ENCODE measurements around the gene AGPAT4.
"Not testable (repeated sequence)": the region's sequence is repeated elsewhere in the genome, so short reads cannot be mapped to it uniquely, and the experiment has no call there.

Gene AGPAT4

DNA sequence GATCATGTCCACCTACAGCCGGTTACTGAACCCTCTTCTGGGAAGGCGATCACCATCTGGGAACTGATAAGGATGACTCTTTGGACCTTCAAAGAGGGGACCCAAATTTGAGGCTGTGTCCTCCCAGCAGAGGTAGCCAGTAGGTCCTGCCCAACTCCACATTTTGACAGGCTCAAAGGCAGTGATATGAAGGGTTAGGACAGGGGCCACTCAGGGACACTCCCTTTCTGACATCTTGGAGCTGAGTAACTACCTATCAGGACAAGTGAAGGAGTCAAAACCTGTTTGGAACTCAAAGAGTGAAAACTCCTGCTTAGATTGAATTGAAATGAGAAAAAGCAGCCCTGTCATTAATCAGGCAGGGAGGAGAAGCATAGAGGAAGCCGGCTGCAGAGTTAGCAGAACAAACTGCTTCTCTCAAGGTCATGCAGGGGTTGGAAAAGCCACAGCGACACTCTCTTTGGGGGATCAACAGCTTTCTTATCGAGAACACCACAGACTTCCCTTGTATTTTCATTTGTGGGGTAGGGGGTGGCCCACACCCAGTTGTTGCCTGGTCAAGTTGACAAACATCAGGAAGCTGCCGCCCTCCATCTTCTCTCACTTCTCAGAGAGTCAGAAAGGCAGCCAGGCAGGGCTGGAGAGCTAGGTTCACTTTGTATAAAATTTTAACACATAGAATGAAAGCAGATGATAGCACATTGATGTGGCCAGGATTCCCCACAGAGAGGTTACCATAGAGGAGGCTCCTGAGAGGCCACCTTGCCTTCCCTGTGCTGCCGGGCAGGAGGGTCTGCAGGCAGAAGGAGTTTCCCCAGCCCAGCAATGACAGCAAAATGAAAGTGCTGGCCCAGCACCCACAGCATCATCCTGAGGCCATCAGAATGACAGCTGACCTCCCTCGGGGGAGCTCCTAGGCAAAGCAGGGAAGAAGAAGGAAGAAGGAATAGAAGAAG is 47.6 kb downstream of the AGPAT4 start:
- DNase-seq, result no peak

GRCh38 chr6:161225681-161226008 is 48.2 kb downstream of the AGPAT4 start:
- DNase-seq, result no peak

DNA sequence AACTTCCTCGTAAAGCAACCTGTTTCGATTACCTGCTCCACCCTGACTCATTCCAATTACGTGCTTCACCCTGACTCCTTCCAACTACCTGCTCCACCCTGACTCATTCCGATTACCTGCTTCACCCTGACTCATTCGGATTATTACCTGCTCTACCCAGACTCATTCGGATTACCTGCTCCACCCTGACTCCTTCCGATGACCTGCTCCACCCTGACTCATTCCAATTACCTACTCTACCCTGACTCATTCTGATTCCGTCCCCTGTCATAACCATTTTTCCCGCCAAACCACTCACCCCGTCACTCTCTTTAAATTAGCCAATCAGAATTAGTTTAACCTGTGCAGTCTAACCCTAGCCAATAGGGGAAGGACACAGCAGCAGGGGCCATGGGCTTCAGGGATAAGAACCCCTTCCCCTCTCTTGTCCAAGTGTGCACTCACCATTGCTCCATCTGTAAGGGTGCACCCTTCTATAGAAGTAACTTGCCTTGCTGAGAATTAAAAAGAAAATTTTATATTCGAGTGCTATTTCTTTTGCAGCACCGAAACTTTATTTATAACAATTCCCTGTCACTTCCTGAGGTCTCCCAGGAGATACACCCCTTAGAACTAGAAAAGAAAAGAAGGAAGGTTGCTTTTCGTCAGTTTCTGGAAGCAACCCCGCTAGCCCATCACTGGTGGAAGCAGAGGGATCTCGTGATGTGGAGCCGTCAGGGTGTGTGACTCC is 48.7 kb downstream of the AGPAT4 start:
- DNase-seq, result not testable (repeated sequence)

DNA sequence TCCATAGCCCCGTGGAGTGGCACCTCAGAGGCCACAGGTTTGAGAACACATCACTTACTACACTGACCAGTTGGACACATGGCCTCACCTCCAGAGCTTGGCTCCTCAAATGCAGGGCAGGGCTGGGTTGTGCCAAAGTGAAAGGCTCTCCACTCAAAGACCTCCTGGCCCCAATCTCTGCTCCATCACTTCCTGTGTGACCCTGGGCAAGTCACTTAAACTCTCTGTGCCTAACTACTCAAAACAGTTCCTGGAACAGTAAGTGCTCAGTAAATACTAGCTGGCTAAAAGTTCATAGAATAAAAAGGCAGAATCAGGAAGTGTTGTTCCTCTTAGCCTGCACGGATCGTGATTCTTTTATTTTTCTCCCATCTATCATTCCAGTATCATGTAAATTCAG is 50.2 kb downstream of the AGPAT4 start:
- DNase-seq, result no peak

GRCh38 chr6:161222706-161223234 is 51.1 kb downstream of the AGPAT4 start:
- no peak for DNase-seq

- DNase-seq, result no peak
Measured at GRCh38 chr6:161220346-161220745, 53.5 kb downstream of the AGPAT4 start.

DNA sequence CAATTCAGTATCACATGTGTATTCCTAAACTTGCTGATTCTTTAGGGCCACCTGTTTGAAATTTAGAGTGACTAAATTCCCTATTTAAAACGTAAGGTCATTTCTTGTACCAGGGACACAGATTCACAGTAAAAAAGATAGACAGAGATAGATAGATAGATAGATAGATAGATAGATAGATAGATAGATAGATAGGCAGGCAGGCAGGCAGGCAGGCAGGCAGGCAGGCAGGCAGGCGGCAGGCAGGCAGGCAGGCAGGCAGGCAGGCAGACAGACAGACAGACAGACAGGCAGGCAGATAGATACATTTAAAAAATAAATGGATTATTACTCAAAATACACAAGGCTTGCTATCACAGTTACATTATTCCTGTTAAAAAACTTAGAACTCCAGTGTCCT is 54.2 kb downstream of the AGPAT4 start:
- DNase-seq, result no peak

DNA sequence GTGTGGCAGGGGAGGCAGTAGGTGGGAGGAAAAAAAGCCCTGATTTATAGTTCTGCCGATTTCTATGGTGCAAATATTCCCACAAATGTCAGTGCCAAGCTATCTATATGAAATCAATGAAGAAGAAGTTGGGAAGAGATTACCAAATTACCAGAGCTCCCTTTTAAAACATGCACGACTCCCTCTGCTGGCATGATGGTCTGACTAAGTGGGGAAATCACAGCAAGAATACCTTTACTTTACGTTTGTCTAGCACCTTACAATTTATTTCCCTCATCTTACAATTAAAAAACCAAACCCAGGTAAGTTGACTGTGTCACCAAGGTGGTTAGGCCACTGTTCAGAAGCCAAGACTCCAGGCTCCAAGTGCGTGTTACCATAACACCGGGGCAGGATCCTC is 55.6 kb downstream of the AGPAT4 start:
- DNase-seq, result no peak

GRCh38 chr6:161217628-161218027 is 56.2 kb downstream of the AGPAT4 start:
- DNase-seq, result no peak

DNA sequence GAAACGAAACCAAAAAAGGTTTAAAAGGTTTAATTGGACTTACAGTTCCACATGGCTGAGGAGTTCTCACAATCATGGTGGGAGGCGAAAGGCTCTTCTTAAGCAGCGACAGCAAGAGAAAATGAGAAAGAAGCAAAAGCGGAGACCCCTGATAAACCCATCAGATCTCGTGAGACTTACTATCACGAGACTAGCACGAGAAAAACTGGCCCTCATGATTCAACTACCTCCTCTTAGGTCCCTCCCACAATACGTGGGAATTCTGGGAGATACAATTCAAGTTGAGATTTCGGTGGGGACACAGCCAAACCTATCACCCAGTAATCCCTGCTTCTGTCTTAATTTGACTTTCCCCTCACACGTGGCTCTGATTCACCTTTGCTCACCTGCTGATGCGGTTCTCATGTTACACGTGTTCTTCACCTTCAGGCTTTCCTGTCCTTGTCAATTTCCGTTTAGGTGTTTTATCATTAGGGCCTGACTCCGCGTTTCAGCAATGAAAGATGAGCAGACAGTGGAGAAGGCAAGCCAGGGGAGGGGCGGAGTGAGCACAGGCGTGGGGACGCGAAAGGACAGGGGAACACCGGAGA is 57.1 kb downstream of the AGPAT4 start:
- no peak for DNase-seq

GRCh38 chr6:161215876-161216615 is 57.8 kb downstream of the AGPAT4 start:
- no peak for DNase-seq

DNA sequence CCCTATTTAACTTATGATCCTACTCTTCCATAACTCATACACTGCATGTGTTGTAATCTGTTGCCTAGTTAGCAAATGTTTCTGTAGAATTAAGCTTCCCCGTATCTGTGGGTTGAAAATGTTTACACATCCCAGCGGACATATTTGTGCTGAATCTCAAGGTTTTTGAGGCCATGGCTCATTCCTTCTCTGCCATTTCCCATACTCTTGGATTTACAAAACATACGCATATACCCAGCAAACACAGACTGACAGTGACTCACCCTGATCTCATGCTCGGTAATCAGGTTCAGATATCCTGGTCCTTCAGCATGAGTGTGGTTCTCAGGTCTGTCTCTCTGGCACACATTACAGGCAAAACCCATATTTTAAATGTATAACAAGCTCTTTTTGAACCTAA is 58.7 kb downstream of the AGPAT4 start:
- no peak for DNase-seq

DNA sequence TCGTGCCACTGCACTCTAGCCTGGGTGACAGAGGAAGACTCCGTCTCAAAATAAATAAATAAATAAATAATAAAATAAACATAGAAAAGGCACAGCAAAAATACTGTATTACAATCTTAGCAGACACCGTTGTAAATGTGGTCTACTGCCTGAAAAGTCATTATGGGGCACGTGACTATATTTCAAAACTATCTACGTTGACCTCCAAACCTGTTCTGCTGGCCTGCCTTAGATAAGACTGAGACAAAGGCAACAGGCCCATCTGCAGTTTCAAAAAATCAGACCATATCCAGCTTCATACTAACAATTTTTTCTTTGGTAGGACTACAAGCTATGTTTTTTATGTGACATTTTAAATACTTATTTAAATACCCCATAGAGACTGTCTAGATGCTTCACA is 59.1 kb downstream of the AGPAT4 start:
- DNase-seq, result no peak

DNA sequence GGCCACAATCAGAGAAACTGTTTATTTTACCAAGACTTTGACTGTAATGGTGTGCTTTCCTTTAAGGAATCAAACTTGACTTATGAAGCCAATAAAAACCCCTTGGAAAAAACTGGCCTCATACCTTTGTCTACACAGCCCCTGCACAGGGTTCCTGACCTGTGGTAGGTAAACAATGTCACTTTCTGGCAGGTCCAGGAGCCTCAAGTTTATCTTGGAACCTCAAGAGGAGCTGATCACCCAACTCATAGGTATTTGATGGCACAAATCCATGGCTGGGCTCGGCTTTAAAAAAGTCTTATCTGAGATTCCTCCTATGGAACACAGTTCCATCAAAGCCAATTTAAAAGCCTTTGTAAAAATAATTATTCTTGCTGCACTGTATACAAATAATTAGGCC is 61.0 kb downstream of the AGPAT4 start:
- no peak for DNase-seq

GRCh38 chr6:161211380-161212035 is 62.4 kb downstream of the AGPAT4 start:
- no peak for DNase-seq

DNA sequence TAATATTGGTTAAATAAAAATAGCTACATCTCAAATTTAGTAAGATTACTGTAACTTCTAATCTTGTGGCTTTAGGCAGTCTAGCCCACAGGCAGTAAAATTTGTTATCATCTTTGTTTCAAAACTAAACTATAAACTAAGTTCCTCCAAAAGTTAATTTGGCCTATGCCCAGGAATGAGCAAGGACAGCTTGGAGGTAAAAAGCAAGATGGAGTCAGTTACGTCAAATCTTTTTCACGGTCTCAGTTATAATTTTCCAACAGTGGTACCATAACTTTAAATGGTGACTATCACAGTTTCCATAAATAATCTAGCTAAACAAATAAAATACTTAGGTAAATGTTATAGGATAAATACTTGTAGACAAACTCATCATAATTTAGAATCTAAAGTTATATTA is 63.0 kb downstream of the AGPAT4 start:
- no peak for DNase-seq

DNA sequence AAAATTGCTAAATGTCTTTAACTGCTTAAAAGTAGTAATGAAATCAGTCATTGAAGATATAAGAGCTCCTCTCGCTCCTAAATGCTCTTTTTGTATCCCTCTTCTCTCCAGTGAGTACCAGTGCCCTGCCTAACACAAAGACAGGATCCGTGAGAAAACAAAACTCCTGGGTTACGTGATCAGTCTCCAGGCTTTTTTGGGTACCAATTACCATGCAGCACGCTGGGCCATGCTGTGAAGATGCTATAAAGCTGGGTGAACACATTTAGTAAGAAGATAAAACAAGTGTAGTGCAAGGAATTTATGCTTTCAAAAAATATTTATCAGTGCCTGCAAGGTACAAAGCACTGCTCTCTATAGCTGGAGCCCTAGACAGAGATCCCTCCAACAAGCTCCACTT is 66.7 kb downstream of the AGPAT4 start:
- DNase-seq, result no peak

GRCh38 chr6:161204866-161205557 is 68.8 kb downstream of the AGPAT4 start:
- DNase-seq, result no peak

- DNase-seq, result no peak
Measured at GRCh38 chr6:161200610-161201370, 73.1 kb downstream of the AGPAT4 start.

DNA sequence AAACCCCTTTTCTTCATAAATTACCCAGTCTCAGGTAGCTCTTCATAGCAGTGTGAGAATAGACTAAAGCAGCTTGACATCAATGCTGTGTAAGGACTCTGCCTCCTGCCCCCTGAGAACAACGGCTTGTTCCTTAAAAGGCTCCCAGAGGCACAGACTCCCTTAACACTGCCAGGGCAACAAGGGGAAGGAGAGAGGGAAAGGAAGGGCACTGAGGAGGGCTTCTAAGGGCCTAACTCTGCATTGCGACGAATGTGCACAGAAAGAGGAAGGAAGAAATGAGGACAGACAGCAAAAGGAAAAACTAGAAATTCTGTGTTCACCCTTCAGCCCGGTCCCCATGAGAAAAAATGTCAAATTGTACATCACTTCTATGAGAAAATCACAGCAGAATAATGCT is 74.0 kb downstream of the AGPAT4 start:
- no peak for DNase-seq
